HG03342 (cell line): ENCODE results near the gene RTN4.
"Not testable (repeated sequence)": the region's sequence is repeated elsewhere in the genome, so short reads cannot be mapped to it uniquely, and the experiment has no call there.

Experiments used
- ATAC-seq: cut with Tn5 transposase; IDR thresholded peaks from one replicate; pipeline ENCODE4 v1.9.1; 2021; ENCODE audit warnings: mild to moderate bottlenecking, moderate library complexity; ENCODE audit not compliant: unreplicated experiment

The RTN4 gene, protein sequence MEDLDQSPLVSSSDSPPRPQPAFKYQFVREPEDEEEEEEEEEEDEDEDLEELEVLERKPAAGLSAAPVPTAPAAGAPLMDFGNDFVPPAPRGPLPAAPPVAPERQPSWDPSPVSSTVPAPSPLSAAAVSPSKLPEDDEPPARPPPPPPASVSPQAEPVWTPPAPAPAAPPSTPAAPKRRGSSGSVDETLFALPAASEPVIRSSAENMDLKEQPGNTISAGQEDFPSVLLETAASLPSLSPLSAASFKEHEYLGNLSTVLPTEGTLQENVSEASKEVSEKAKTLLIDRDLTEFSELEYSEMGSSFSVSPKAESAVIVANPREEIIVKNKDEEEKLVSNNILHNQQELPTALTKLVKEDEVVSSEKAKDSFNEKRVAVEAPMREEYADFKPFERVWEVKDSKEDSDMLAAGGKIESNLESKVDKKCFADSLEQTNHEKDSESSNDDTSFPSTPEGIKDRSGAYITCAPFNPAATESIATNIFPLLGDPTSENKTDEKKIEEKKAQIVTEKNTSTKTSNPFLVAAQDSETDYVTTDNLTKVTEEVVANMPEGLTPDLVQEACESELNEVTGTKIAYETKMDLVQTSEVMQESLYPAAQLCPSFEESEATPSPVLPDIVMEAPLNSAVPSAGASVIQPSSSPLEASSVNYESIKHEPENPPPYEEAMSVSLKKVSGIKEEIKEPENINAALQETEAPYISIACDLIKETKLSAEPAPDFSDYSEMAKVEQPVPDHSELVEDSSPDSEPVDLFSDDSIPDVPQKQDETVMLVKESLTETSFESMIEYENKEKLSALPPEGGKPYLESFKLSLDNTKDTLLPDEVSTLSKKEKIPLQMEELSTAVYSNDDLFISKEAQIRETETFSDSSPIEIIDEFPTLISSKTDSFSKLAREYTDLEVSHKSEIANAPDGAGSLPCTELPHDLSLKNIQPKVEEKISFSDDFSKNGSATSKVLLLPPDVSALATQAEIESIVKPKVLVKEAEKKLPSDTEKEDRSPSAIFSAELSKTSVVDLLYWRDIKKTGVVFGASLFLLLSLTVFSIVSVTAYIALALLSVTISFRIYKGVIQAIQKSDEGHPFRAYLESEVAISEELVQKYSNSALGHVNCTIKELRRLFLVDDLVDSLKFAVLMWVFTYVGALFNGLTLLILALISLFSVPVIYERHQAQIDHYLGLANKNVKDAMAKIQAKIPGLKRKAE

DNA sequence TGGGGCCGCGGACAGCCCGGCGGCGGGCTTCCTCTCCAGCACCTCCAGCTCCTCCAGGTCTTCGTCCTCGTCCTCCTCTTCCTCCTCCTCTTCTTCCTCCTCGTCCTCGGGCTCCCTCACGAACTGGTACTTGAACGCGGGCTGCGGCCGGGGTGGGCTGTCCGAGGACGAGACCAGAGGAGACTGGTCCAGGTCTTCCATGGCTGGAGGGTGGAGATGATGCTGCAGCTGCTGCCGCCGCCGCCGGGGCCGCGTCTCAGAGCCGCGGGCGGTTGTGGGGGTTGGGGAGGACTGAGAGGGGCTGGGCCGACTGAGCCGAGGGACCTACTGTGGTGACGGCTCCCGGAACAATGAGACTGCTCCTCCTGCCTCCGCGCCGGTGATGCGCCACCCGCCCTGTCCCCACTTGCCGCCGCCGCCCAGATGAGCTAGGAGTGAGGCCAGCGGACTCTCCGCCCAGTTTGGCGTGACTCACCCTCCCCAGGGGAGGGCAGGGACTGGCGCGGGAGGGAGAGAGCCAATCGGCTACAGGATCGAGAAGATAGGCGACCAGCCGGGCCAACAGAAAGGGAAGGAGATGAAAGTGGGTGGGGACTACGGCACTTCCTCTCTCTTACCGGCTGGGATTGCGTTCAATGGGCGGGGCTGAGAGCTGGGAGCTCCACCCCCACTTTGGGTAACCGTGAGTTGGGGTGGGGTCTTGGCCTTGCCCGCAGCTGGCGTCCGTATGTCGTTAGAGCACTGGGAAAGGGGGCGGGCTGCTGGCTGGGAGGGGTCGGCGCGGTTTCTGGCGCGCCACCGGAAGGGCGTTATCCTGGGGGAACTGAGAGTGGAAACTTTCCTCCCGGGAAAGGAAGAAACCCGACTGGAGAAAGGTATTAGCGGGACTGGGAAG lies at the start of gene RTN4:
Gene RTN4 (minus strand): TSS at position 352 of the 895 bp plus-strand sequence. CDS start 151 bp downstream, at position 201.
- ATAC-seq = peak; percentile 79

DNA sequence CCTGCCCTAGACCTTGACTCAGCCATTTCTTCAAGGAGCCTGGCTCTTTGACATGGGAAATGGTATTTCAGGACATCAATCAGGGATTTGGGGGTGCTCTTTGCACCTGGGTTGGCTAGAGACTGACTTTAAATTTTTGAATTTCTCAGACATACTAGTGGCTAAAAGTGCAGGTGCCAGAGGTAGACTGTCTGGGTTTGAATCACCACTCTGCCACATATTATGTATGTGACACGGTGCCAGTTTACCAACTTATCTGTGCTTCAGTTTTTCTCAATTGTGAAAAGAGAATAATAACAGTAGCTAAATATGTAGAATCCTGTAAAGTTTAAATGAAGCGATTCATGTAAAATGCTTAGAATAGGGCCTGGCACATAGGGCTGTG lies 49.2 kb upstream of the RTN4 start:
- ATAC-seq = no peak

DNA sequence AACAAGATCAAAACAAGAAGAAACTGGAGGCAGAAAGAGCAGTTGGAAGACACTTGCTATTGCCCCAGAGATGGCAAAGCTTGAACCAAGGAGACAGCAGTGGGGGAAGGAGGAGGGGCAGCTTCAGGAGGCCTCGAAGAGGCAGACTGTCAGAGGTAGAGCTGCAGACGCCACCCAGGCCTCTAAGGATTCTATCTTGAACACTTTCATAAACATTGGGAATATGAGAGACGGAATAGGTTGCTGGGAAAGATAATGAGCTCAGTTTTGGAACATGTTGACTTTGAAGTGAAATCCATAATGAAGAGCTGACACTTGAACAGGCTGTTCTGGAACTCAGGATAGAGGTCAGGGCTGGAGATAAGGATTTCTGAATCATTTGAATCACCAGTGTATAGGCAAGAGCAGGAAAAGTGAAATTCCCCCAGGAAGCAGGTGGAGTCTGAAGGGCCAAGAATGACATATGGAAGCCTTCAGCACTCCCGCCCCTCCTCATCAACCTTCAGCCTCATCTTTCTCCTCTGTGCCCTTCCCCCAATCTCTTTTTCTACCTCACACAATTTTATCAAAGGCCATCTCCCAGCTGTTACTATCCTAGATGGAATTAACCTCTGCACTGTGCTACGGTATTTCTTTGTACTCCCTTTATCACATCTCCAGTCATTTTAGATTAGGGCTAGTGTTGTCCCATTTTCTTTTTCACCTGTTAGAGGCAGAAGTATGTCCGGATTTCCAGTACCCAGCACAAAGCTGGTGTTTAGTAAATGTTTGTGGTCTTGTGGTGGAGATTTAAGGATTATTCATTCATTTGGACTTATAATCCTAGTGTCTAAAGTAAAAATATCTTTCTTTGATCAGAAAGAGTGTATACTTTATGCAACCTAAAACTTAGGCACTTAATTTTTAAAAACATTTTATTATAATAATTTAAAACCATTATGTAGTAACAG lies 47.5 kb upstream of the RTN4 start:
- ATAC-seq = no peak

DNA sequence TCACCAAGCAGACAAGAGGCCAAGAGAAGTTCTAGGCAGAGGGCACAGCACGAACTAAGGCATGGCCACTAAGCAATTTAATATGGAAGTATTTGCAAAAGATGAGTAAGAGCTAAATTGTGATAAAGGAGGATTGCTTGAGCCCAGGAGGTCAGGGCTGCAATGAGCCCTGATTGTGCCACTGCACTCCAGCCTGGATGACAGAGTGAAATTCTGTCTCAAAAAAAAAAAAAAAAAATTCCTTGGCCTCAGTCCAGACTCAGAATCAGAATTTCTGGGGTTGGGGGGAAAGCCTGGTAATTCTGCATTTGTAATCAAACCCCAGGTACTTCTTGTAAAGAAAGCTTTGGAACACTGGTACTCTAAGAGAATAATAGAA lies 46.8 kb upstream of the RTN4 start:
- ATAC-seq = no peak

DNA sequence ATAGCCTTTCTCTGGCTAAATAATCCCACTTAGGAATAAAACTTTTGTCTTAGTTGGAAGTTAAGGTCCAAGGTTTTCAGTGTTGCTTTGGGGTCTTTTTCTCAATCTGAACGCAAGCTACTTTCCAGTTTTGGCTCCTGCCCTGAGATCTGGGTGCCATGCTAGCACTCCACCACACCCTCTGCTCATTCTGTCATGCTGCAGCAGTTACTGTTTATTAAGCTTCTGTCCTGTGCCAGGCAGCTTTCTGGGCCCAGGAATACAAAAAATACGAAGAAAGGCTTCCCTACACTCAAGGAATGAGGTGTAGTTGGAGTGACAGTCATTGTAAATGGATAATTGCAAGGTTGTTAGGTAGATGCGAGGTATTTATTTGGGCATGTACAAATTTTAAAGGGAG lies 46.3 kb upstream of the RTN4 start:
- ATAC-seq = no peak

DNA sequence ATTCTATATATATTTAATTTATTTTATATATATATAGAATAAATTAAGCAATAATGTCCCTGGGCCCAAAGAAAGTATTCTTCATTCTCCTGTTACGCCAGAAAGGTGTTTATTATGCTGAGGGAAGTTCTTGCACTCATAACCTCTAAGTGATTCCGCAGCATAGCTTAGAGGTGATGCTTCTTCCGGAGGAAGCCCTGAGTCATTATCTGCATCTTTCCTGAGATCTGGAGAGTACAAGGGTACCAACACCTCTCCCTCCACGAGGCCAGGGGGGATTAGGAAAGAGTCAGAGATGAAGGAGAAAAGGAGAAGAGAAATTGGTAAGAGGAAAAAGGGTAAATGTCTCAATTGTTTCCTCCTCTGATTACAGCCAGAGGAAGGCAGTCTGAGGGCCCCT lies 43.1 kb upstream of the RTN4 start:
- ATAC-seq = no peak

DNA sequence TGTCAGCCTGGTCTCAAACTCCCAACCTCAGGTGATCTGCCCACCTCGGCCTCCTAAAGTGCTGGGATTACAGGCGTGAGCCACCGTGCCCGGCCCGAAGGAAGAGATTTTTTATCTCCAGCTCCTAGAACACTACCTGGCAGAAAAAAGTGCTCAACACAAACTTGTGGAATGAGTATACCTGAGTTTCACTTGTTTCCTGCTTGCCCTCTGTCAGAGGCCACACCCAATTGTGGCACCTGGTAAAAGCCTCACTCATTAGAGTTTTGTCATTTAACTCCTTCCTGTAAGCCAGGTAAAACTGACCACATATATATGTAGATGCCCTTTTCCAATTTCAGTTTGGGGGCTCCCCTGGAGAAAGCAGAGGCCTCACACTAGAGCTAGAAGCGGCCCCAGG lies 42.2 kb upstream of the RTN4 start:
- no peak for ATAC-seq

DNA sequence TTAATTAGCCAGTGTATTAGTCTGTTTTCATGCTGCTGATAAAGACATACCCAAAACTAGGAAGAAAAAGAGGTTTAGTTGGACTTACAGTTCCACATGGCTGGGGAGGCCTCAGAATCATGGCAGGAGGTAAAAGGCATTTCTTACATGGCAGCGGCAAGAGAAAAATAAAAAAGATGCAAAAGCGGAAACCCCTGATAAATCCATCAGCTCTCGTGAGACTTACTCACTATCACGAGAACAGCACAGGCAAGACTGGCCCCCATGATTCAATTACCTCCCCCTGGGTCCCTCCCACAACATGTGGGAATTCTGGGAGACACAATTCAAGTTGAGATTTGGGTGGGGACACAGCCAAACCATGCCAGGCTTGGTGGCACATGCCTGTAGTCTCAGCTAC lies 41.4 kb upstream of the RTN4 start:
- not testable (repeated sequence) for ATAC-seq

DNA sequence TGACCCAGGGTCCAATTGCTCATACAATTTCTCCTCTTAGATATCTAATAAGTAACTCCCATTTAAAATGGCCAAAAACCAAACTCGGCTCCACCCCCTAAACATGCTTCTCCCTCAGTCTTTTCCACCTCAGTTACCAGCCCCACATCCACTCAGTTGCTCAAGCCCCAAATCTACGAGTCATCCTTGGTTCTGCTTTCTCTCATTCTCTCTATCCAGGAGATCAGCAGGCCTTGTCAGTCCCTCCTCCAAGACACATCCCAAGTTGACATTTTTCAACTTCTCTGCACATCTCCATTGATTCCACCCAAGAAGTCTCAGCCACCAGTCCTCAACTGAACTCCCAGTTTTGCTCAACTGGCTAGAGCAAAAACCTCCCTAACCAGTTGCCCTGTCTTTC lies 40.5 kb upstream of the RTN4 start:
- ATAC-seq = no peak

DNA sequence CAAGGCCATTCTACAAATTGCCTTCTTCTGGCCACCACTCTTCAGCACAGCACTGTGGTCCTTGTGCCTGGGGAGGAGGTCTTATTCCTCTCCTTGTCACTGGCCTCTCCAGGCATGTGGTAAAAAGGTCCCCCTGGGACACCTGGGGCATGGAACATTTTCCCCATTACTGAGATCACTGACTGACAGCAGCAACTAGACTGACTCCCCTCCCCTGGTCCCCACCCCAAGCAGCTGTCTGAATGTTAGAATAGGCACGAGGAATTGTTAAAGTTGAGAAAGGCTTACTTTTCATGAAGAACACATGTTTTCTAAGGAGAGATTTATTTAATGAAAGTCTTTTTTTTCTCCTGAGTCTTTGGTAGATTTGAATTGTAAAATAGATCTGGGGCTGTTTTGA lies 39.5 kb upstream of the RTN4 start:
- ATAC-seq = no peak

DNA sequence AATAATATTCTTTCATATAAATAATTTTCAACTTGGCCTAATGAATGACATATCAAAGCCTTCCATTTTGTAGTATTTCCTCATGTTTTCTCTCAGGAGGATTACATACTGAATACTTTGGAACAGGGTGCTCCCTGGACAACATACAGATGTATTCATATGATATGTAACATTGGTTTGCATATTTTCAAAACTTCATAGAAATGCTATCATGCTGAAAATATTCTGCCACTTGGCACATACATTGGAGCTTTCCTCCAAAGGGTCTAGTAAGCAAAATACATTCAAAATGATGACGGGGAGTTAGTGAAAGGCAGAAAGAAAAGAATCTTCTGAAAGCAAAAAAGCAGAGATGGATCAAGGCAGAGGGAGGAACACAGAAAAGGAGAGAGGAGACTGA lies 38.1 kb upstream of the RTN4 start:
- no peak for ATAC-seq

DNA sequence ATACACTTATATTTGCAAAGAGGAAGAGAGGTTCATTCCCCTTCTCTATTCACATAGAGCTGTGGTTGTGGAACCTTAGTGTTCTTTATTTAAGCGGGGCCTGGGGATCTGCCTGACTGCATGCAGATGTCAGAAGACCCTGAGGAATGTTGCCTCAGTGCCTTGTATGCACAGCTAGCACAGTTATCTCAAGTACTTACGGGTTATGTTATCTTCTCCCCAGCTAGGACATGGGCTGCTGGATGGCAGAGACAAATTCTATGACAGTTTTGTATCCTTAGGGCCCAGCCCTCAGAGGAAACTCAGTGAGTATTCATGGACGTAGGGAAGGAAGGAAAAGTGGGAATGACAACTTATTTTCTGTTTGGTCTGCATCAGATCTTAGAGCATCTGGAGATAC lies 37.7 kb upstream of the RTN4 start:
- no peak for ATAC-seq

DNA sequence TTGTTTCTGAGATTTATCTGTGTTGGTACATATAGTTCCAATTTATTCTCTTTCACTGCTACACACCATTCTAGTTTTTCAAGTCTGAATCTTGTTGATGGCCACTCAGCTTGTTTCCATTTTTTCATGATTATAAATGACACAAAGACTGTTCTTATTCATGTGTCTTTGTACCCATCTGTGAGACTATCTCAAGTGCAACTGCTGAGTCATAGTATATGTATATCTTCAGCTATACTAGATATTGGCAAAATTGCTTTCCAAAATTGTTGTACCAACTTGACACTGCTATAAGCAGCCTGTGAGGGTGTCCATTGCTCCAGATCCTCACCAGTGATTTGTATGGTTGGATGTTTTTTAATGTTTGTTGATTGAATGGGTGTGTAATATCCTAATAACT lies 37.2 kb upstream of the RTN4 start:
- no peak for ATAC-seq

DNA sequence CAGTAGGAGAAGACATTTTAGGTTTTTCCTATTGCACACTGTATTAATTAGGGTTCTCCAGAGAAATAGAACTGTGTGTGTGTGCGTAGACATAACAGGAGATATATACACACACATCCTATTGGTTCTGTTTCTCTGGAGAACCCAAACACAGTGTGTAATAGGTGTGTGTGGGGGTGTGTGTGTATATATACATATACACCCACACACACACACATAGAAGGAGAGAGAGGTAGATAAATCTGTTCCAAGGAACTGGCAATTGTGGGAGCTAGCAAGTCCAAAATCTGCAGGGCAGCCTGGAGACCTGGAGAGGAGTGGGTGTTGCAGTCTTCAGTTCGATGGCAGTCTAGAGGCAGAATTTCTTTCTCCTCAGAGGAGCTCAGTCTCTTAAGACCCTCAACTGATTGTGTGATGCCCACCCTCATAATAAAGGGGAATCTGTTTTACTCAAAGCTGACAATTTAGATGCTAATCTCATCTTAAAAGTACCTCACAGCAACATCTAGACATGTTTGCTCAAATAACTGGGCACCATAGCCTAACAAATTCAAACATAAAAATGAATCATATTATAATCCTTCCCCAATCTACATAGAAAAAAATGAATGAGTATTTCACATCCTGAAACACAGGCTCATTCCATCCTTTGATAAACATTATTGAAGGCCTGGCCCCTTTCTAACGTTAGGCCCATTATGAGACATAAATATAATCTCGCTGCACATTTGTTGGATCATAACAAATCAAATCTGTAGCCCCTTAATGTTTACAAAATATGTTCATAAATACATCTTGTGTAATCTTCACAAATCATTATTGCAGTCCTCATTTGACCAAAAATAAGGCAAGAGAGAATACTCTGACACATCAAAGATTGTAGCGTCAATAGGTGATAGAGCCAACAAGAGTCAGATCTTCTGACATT lies 35.1 kb upstream of the RTN4 start:
- no peak for ATAC-seq

DNA sequence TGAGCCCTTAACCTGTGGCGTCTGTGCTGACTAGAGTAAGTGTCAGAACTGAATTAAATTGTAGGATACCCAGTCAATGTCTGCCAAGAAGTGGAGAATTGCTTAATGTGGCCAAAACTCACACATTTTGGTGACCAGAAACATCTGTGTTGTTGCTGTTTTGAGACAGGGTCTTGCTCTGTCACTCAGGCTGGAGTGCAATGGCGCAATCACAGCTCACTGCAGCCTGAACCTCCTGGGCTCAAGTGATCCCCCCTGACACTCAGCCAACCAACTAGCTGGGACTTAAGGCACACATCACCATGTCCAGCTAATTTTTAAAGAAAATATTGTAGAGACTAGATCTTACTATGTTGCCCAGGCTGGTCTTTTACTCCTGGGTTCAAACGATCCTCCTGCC lies 34.4 kb upstream of the RTN4 start:
- ATAC-seq = no peak

DNA sequence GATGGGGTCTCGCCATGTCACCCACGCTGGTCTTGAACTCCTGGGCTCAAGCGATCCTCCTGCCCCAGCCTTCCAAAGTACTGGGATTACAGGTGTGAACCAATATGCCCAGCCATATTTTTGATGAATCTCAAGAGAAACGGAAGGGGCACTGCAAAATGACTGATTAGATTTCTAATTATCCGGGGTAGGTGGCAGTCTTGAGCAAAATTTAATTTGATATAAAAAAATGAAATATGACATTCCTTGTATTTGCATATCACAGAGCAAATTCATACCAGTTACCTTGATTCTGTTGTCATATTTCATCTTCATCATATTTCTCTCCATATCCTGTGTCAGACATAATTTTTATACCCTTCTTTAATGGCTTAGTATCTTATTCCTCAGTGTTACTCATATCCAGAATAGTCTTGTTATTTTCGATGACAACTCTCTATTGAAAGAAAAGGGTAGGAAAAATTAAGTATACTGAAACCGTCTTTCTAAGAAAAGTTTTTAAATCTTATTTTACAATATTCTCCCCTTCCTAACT lies 30.0 kb upstream of the RTN4 start:
- ATAC-seq = no peak

DNA sequence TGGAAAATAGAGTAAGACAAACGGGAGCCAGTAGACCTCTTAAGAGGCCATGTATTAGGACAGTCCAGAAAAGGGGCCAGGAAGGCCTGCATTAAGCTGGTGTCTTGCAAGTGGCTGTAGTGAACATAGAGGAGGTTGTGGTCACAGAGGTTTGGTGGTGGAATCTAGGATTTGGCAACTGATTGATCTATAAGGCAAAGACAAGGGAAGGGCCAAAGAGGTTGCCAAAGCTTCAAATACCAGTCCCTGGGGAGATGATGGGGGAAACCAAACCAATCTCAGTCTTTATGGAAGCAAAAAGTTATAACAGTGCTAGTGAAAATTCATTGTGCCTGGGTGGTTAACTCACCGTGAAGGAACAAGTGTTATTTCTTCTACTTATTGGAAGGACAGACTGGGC lies 28.7 kb upstream of the RTN4 start:
- no peak for ATAC-seq

DNA sequence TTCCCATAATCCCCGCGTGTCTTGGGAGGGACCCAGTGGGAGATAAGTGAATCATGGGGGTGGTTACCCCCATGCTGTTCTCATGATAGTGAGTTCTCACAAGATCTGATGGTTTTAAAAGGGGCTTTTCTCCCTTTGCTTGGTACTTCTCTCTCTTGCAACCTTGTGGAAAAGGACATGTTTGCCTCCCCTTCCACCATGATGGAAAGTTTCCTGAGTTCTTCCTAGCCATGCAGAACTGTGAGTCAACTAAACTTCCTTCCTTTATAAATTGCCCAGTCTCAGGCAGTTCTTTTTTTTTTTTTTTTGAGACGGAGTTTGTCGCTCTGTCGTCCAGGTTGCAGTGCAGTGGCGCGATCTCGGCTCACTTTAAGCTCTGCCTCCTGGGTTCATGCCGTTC lies 26.5 kb upstream of the RTN4 start:
- ATAC-seq = no peak
